A549 (cell line): ENCODE results near the gene SHROOM1. TPM values are rescaled to one million over a fixed set of nuclear protein-coding genes. Genes with fewer than 3 reads are reported as not detected.

Experiments used
- ATAC-seq, 2 experiments: fragments of 200-7000 bp in 1 of 2; fragments of >200 bp in 1 of 2; cut with Nextera tagmentation in 1 of 2; cut with Tn5 transposase in 1 of 2; 3 replicates each; pipeline versions ENCODE4 v1.8.0 to v1.9.1; 2018 to 2020; ENCODE audit warnings: mild to moderate bottlenecking in 1 of 2, moderate library complexity in 1 of 2
- CTCF ChIA-PET: fragments of 300-600 bp; sonication (Branson Sonifier 250); formaldehyde crosslinking; extraction: SDS; loops from one replicate; lab custom pipeline; 2021; ENCODE audit warnings: antibody characterized with exemption, inconsistent platforms; lab: Yijun Ruan, JAX
- POLR2A ChIA-PET: fragments of 350-600 bp; formaldehyde crosslinking; extraction: SDS; loops from one replicate; lab custom pipeline; 2021; ENCODE audit warnings: antibody characterized with exemption, inconsistent platforms; lab: Yijun Ruan, JAX
- DNase-seq, 2 experiments: peaks; one replicate each; pipeline versions ENCODE4 v3.0.0 to v3.0.0-alpha.2; 2011 to 2016; ENCODE audit warnings: low read depth in 1 of 2, low spot score in 1 of 2
- FAIRE-seq: peaks from 2 replicates; lab custom pipeline; 2011; peaks lifted over from hg19 to GRCh38; lab: Jason Lieb, UNC
- H3K27ac ChIP-seq, 2 experiments: fragments of >200 bp; sonication (Bioruptor Twin); formaldehyde crosslinking; 3 replicates each; pipeline ENCODE4 v1.5.1; 2016 to 2017
- H3K4me1 ChIP-seq: fragments of >200 bp; sonication (Bioruptor Twin); formaldehyde crosslinking; 3 replicates; pipeline ENCODE4 v1.6.1; 2016
- H3K4me2 ChIP-seq: fragments of >200 bp; sonication (Bioruptor Twin); formaldehyde crosslinking; 3 replicates; pipeline ENCODE4 v1.6.1; 2016
- H3K4me3 ChIP-seq: fragments of >200 bp; sonication (Bioruptor Twin); formaldehyde crosslinking; 3 replicates; pipeline ENCODE4 v1.5.1; 2016
- H3K9me3 ChIP-seq: fragments of >200 bp; sonication (Bioruptor Twin); formaldehyde crosslinking; 3 replicates; pipeline ENCODE4 v1.6.1; 2016
- EHF ChIP-seq: fragments of 250-450 bp; sonication (Bioruptor Pico); IDR thresholded peaks from 2 replicates; pipeline ENCODE4 v1.5.0; 2020; ENCODE audit warnings: mild to moderate bottlenecking
- EHMT2 ChIP-seq: fragments of 200-600 bp; sonication (generic); IDR thresholded peaks from 2 replicates; pipeline ENCODE4 v1.6.1; 2016; ENCODE audit warnings: antibody characterized with exemption, low read depth, mild to moderate bottlenecking, moderate library complexity
- EP300 ChIP-seq, 2 experiments: fragments of >200 bp; sonication (Bioruptor Twin); formaldehyde crosslinking; IDR thresholded peaks; 2 replicates in 1 of 2; 3 replicates in 1 of 2; pipeline ENCODE4 v1.6.1; 2016 to 2017
- ESRRA ChIP-seq: fragments of 150-350 bp; IDR thresholded peaks from 2 replicates; pipeline ENCODE4 v1.6.1; 2014; ENCODE audit warnings: mild to moderate bottlenecking, low read length, borderline replicate concordance
- FOSB ChIP-seq: fragments of 250-450 bp; sonication (Bioruptor Pico); IDR thresholded peaks from 2 replicates; pipeline ENCODE4 v1.5.0; 2020; ENCODE audit warnings: mild to moderate bottlenecking, moderate library complexity
- FOSL2 ChIP-seq, 2 experiments: fragments of 450-650 bp in 1 of 2; fragments of >200 bp in 1 of 2; sonication (Bioruptor Twin) in 1 of 2; formaldehyde crosslinking; IDR thresholded peaks; 2 replicates each; pipeline versions ENCODE4 v1.5.0 to v1.6.1; 2016 to 2020; ENCODE audit warnings: mild to moderate bottlenecking in 1 of 2, moderate library complexity in 1 of 2
- FOXS1 ChIP-seq: fragments of 250-450 bp; sonication (Bioruptor Pico); IDR thresholded peaks from 2 replicates; pipeline ENCODE4 v1.5.0; 2020; ENCODE audit warnings: mild to moderate bottlenecking, moderate library complexity
- GATA3 ChIP-seq: IDR thresholded peaks from 2 replicates; pipeline ENCODE4 v1.6.1; 2012; ENCODE audit warnings: borderline replicate concordance
- HDAC2 ChIP-seq: fragments of 200-600 bp; sonication (generic); IDR thresholded peaks from 2 replicates; pipeline ENCODE4 v1.6.1; 2016
- HOXB13 ChIP-seq: fragments of 250-450 bp; sonication (Bioruptor Pico); IDR thresholded peaks from 2 replicates; pipeline ENCODE4 v1.5.0; 2020; ENCODE audit warnings: low read depth, mild to moderate bottlenecking, moderate library complexity
- JUNB ChIP-seq: fragments of >200 bp; sonication (Bioruptor Twin); formaldehyde crosslinking; IDR thresholded peaks from 2 replicates; pipeline ENCODE4 v1.6.1; 2016
- KDM1A ChIP-seq: fragments of 200-600 bp; sonication (generic); IDR thresholded peaks from 2 replicates; pipeline ENCODE4 v1.6.1; 2016; ENCODE audit warnings: low read depth, mild to moderate bottlenecking
- KDM5A ChIP-seq: fragments of 200-600 bp; sonication (generic); IDR thresholded peaks from 2 replicates; pipeline ENCODE4 v1.6.1; 2016; ENCODE audit warnings: antibody characterized with exemption, mild to moderate bottlenecking
- NFE2L2 ChIP-seq: fragments of 150-350 bp; conservative IDR thresholded peaks from 2 replicates; pipeline ENCODE4 v1.6.1; 2014; ENCODE audit warnings: low read length
- NPAS2 ChIP-seq: fragments of 250-450 bp; sonication (Bioruptor Pico); IDR thresholded peaks from 2 replicates; pipeline ENCODE4 v1.8.0; 2022; ENCODE audit warnings: mild to moderate bottlenecking, moderate library complexity, borderline replicate concordance
- NR3C1 ChIP-seq: fragments of >200 bp; sonication (Bioruptor Twin); formaldehyde crosslinking; IDR thresholded peaks from 3 replicates; pipeline ENCODE4 v1.6.1; 2017
- POLR2A ChIP-seq: IDR thresholded peaks from 2 replicates; pipeline ENCODE4 v1.6.1; 2012; ENCODE audit warnings: mild to moderate bottlenecking, low read length
- POLR2AphosphoS2 ChIP-seq: conservative IDR thresholded peaks from 2 replicates; pipeline ENCODE4 v1.6.1; 2012; ENCODE audit warnings: low read length, improper control_type of control experiment, inconsistent platforms
- RARB ChIP-seq: fragments of 250-450 bp; sonication (Bioruptor Pico); IDR thresholded peaks from 2 replicates; pipeline ENCODE4 v1.8.0; 2021; ENCODE audit warnings: mild to moderate bottlenecking, moderate library complexity
- RCOR1 ChIP-seq: fragments of 150-350 bp; IDR thresholded peaks from 2 replicates; pipeline ENCODE4 v1.6.1; 2014; ENCODE audit warnings: antibody characterized with exemption, low read length, low read depth
- RNF2 ChIP-seq: fragments of 200-600 bp; sonication (generic); IDR thresholded peaks from 2 replicates; pipeline ENCODE4 v1.6.1; 2016; ENCODE audit warnings: low read depth, mild to moderate bottlenecking, antibody characterized with exemption, moderate library complexity, borderline replicate concordance
- TP53 ChIP-seq: fragments of 250-450 bp; sonication (Bioruptor Pico); IDR thresholded peaks from 2 replicates; pipeline ENCODE4 v1.5.0; 2021; ENCODE audit warnings: mild to moderate bottlenecking, moderate library complexity
- ZSCAN20 ChIP-seq: fragments of 250-450 bp; sonication (Bioruptor Pico); IDR thresholded peaks from 2 replicates; pipeline ENCODE4 v1.8.0; 2022; ENCODE audit warnings: mild to moderate bottlenecking, moderate library complexity
- WGBS: methylation state at CpG from one replicate; pipeline ENCODE4 v1.1.6; 2017; ENCODE audit errors: missing lambda C conversion rate; 5-methylcytosine and 5-hydroxymethylcytosine counted together
- polyA plus RNA-seq, 4 experiments: library from polyadenylated mRNA; depleted of rRNA in 3 of 4; stranded (reverse); fragments of >200 nt; fragmentation: RNase III in 1 of 4; extraction: RNeasy Plus Mini Kit Qiagen cat#74134 plus additional on column Dnase treatment in 1 of 4; gene quantifications; 2 replicates in 3 of 4; 3 replicates in 1 of 4; pipeline ENCODE4 v1.2.3, GENCODE V29; 2011 to 2017
- TF ChIP-seq, protein P1 (sequence below): fragments of 250-450 bp; sonication (Bioruptor Pico); IDR thresholded peaks from 2 replicates; pipeline ENCODE4 v1.5.0; 2020; ENCODE audit warnings: low read depth, mild to moderate bottlenecking, moderate library complexity
- TF ChIP-seq, protein P2 (sequence below): IDR thresholded peaks from 2 replicates; pipeline ENCODE4 v1.6.1; 2012
- TF ChIP-seq, protein P3 (sequence below): fragments of 450-650 bp; IDR thresholded peaks from 2 replicates; pipeline ENCODE4 v1.6.1; 2014; ENCODE audit warnings: antibody characterized with exemption
- TF ChIP-seq, protein P4 (sequence below): IDR thresholded peaks from 2 replicates; pipeline ENCODE4 v1.6.1; 2012
- TF ChIP-seq, protein P5 (sequence below): fragments of >200 bp; sonication (Bioruptor Twin); formaldehyde crosslinking; IDR thresholded peaks from 3 replicates; pipeline ENCODE4 v1.5.1; 2016
- TF ChIP-seq, protein P6 (sequence below): fragments of >200 bp; sonication (Bioruptor Twin); formaldehyde crosslinking; IDR thresholded peaks from 3 replicates; pipeline ENCODE4 v1.6.1; 2016

SHROOM1 gene
- polyA plus RNA-seq, 2 of the 4 experiments (the other 2 are of a cell fraction) = 4.5 to 5.4 TPM

DNA sequence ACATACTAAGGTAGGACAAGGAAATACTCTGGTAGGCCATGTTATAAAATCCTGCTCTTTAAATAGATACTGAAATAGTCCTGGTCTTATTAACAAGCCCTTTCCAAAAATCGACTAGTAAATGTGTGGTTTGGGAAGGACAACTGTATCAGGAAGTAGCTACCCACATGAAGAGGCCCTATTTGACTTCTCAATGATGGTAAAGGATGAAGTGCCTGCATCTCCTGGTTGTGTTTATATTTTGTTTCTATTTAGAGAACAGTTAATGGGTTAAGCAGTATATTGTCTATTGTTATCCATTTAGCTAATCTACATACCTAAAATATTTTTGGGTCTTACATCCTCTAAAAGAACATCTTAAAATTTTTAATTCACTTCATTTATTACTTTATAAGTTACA, 23.3 kb upstream of the SHROOM1 start:
- POLR2A ChIA-PET = no interaction called here
- no peak overlapping the region for H3K4me3 ChIP-seq
- ATAC-seq (no peak), DNase-seq (no peak), FAIRE-seq (no peak)
- CTCF ChIA-PET = interaction anchor here (1.0 to 2.1 kb wide), 4 partner anchors 11 to 33 kb away, joined by 3 to 10 read pairs (median 6); partner anchors contain the start of gene SHROOM1
- H3K27ac ChIP-seq = no peak overlapping the region
- no peaks in the 10 kb centered on the region for H3K4me1 ChIP-seq
- no peaks in the 10 kb centered on the region for H3K9me3 ChIP-seq
- TF ChIP-seq NR3C1 (no peak), POLR2A (no peak), EHMT2 (no peak), EHF (CRISPR knock-in tag) (no peak), NPAS2 (no peak), POLR2AphosphoS2 (no peak), FOSL2 (IDR thresholded peaks at IDR 0.05) (no peak), FOSL2 (CRISPR knock-in tag; IDR thresholded peaks at IDR 0.05) (no peak), ESRRA (no peak), EP300 (IDR thresholded peaks at IDR 0.05) (no peak), NFE2L2 (no peak), RCOR1 (no peak)
- TF ChIP-seq, protein P1, sequence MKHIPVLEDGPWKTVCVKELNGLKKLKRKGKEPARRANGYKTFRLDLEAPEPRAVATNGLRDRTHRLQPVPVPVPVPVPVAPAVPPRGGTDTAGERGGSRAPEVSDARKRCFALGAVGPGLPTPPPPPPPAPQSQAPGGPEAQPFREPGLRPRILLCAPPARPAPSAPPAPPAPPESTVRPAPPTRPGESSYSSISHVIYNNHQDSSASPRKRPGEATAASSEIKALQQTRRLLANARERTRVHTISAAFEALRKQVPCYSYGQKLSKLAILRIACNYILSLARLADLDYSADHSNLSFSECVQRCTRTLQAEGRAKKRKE = no peak
- TF ChIP-seq, protein P2, sequence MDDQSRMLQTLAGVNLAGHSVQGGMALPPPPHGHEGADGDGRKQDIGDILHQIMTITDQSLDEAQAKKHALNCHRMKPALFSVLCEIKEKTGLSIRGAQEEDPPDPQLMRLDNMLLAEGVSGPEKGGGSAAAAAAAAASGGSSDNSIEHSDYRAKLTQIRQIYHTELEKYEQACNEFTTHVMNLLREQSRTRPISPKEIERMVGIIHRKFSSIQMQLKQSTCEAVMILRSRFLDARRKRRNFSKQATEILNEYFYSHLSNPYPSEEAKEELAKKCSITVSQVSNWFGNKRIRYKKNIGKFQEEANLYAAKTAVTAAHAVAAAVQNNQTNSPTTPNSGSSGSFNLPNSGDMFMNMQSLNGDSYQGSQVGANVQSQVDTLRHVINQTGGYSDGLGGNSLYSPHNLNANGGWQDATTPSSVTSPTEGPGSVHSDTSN = no peak
- H3K4me2 ChIP-seq = no peak overlapping the region
- WGBS = 11% methylated on average over 1 of the region's 1 CpG

DNA sequence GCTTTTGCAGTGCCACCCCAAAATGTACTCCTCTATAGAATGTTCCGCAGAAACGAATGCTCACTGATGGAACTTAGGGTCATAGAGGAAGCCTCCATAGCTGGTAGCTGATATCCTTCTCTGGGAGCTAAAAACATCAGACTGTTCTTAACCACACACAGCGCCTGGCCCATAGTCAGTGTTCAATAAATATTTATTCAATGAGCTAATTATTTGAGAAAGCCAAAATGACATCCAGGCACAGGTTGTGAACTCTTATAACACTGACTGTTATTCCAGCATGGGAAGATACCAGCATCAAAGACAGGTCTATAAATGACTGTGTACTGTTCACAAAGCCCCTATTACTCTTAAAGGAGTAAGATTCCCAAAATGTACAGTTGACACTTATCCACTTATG, 22.9 kb upstream of the SHROOM1 start:
- no peak for DNase-seq
- no peak overlapping the region for H3K4me3 ChIP-seq
- H3K9me3 ChIP-seq = no peaks in the 10 kb centered on the region
- TF ChIP-seq RARB (CRISPR knock-in tag) (no peak), JUNB (no peak), HOXB13 (no peak), POLR2A (no peak), POLR2AphosphoS2 (no peak), RNF2 (no peak), FOXS1 (CRISPR knock-in tag) (no peak)
- TF ChIP-seq, protein P3, sequence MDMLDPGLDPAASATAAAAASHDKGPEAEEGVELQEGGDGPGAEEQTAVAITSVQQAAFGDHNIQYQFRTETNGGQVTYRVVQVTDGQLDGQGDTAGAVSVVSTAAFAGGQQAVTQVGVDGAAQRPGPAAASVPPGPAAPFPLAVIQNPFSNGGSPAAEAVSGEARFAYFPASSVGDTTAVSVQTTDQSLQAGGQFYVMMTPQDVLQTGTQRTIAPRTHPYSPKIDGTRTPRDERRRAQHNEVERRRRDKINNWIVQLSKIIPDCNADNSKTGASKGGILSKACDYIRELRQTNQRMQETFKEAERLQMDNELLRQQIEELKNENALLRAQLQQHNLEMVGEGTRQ = no peak
- TF ChIP-seq, all 56 proteins: peak for 0
- ATAC-seq = no peak
- 63% methylated on average over 3 of the region's 3 CpGs for WGBS
- Histone ChIP-seq H3K4me1 (no peaks in the 10 kb centered on the region), H3K27ac (no peak overlapping the region), H3K4me2 (no peak overlapping the region)
- POLR2A ChIA-PET = no interaction called here
- no peak for FAIRE-seq
- CTCF ChIA-PET = interaction anchor here (1.3 to 3.5 kb wide), 4 partner anchors 7 to 33 kb away, joined by 3 to 13 read pairs (median 8); partner anchors contain the start of gene SHROOM1

DNA sequence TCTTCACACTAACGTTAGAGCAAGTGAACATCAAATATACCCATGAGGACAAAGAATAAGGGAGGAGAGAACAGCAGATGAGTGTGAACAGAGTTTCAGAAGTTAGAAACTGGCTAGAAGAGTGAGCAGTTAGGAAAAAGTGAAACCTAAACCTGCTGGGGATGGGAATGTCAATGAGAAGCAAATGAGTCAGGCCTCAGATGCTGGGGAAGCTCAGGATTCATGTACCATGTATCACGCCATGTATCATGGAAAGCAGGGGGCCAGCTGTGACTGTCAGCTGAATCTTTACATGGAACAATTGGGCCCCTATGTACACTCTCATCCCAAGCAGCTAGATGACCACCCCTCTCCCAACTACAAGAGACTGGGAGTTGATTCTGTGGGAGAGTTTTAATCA, 19.6 kb upstream of the SHROOM1 start:
- DNase-seq (no peak), ATAC-seq (no peak), FAIRE-seq (no peak)
- H3K4me2 ChIP-seq = no peak overlapping the region
- 63% methylated on average over 2 of the region's 2 CpGs for WGBS
- no peak overlapping the region for H3K4me3 ChIP-seq
- H3K27ac ChIP-seq = no peak overlapping the region
- H3K9me3 ChIP-seq = no peaks in the 10 kb centered on the region
- H3K4me1 ChIP-seq = no peaks in the 10 kb centered on the region
- ChIA-PET CTCF (interaction anchor here (1.2 to 3.5 kb wide), 5 partner anchors 10 to 464 kb away, joined by 3 to 13 read pairs (median 8); no protein-coding TSS in a partner anchor), POLR2A (no interaction called here)
- TF ChIP-seq KDM5A (no peak), ZSCAN20 (no peak), FOSL2 (IDR thresholded peaks at IDR 0.05) (no peak), FOSL2 (CRISPR knock-in tag; IDR thresholded peaks at IDR 0.05) (no peak), TP53 (CRISPR knock-in tag) (no peak), FOSB (CRISPR knock-in tag) (no peak), KDM1A (no peak), ESRRA (no peak), POLR2A (no peak), HDAC2 (no peak), RARB (CRISPR knock-in tag) (no peak), GATA3 (no peak)
- TF ChIP-seq, protein P4, sequence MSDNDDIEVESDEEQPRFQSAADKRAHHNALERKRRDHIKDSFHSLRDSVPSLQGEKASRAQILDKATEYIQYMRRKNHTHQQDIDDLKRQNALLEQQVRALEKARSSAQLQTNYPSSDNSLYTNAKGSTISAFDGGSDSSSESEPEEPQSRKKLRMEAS = no peak
- TF ChIP-seq, protein P5, sequence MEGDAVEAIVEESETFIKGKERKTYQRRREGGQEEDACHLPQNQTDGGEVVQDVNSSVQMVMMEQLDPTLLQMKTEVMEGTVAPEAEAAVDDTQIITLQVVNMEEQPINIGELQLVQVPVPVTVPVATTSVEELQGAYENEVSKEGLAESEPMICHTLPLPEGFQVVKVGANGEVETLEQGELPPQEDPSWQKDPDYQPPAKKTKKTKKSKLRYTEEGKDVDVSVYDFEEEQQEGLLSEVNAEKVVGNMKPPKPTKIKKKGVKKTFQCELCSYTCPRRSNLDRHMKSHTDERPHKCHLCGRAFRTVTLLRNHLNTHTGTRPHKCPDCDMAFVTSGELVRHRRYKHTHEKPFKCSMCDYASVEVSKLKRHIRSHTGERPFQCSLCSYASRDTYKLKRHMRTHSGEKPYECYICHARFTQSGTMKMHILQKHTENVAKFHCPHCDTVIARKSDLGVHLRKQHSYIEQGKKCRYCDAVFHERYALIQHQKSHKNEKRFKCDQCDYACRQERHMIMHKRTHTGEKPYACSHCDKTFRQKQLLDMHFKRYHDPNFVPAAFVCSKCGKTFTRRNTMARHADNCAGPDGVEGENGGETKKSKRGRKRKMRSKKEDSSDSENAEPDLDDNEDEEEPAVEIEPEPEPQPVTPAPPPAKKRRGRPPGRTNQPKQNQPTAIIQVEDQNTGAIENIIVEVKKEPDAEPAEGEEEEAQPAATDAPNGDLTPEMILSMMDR = no peak
- TF ChIP-seq, protein P1 = no peak
- TF ChIP-seq, protein P6, sequence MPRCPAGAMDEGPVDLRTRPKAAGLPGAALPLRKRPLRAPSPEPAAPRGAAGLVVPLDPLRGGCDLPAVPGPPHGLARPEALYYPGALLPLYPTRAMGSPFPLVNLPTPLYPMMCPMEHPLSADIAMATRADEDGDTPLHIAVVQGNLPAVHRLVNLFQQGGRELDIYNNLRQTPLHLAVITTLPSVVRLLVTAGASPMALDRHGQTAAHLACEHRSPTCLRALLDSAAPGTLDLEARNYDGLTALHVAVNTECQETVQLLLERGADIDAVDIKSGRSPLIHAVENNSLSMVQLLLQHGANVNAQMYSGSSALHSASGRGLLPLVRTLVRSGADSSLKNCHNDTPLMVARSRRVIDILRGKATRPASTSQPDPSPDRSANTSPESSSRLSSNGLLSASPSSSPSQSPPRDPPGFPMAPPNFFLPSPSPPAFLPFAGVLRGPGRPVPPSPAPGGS = no peak
